Measurements from ENCODE around the gene IGF1.

DNA sequence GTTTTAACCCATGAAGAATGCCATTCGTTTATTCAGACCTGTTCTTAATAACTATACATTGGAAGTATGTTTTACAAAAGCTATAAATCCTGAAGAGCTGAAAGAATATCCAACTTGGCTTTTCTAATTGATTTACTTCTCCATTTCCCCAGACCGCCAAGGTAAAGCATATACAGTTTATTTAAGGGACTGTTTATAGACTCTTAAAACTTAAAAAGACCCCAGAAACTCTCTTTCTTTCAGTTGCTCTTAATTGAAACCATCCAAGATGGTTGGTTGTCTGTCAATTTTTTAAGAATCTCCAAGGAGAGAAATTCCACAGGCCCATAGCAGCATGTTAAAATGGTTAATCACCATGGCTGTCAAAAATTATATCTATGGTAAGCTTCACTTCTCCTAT lies 8.8 kb downstream of the IGF1 start:
- TF ChIP-seq, protein P1, sequence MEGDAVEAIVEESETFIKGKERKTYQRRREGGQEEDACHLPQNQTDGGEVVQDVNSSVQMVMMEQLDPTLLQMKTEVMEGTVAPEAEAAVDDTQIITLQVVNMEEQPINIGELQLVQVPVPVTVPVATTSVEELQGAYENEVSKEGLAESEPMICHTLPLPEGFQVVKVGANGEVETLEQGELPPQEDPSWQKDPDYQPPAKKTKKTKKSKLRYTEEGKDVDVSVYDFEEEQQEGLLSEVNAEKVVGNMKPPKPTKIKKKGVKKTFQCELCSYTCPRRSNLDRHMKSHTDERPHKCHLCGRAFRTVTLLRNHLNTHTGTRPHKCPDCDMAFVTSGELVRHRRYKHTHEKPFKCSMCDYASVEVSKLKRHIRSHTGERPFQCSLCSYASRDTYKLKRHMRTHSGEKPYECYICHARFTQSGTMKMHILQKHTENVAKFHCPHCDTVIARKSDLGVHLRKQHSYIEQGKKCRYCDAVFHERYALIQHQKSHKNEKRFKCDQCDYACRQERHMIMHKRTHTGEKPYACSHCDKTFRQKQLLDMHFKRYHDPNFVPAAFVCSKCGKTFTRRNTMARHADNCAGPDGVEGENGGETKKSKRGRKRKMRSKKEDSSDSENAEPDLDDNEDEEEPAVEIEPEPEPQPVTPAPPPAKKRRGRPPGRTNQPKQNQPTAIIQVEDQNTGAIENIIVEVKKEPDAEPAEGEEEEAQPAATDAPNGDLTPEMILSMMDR (IDR thresholded peaks at IDR 0.05) = no peak
- TF ChIP-seq POLR2A (IDR thresholded peaks at IDR 0.05) = no peak

Measured in testis (tissue), 2 donors.